NK-92 (cell line): Measurements from ENCODE around the gene ERAS.
"Not testable (repeated sequence)": the region's sequence is repeated elsewhere in the genome, so short reads cannot be mapped to it uniquely, and the experiment has no call there.

Experiments
- DNase-seq: peaks from one replicate; lab custom pipeline; 2025; ENCODE audit not compliant: unreplicated experiment; lab: John Stamatoyannopoulos, UW

ERAS gene

GRCh38 chrX:48831136-48831908 is 5.0 kb downstream of the ERAS start:
- DNase-seq, result no peak

GRCh38 chrX:48831909-48832291 is 5.6 kb downstream of the ERAS start:
- DNase-seq, result no peak

- no peak for DNase-seq
These were observed 7.3 kb downstream of the ERAS start for GRCh38 chrX:48833542-48834138.

GRCh38 chrX:48834383-48834709 is 8.0 kb downstream of the ERAS start:
- DNase-seq, result no peak

GRCh38 chrX:48835524-48836329 is 9.4 kb downstream of the ERAS start, which contains the start of gene PCSK1N:
Gene PCSK1N (minus strand): TSS chrX:48835610. CDS start chrX:48835532, 78 bp downstream.
- no peak for DNase-seq

- no peak for DNase-seq
These were observed 13.4 kb downstream of the ERAS start for GRCh38 chrX:48839686-48840085.

- DNase-seq, result no peak
These were observed 22.5 kb downstream of the ERAS start for GRCh38 chrX:48848847-48849246.

GRCh38 chrX:48852857-48853256 is 26.5 kb downstream of the ERAS start:
- DNase-seq, result no peak

GRCh38 chrX:48853494-48853893 is 27.2 kb downstream of the ERAS start:
- not testable (repeated sequence) for DNase-seq

GRCh38 chrX:48854121-48854804 is 27.9 kb downstream of the ERAS start:
- DNase-seq, result not testable (repeated sequence)

- DNase-seq, result no peak
These were observed 28.6 kb downstream of the ERAS start for GRCh38 chrX:48854898-48855297.

- no peak for DNase-seq
These were observed 37.9 kb downstream of the ERAS start for GRCh38 chrX:48864210-48864609.

- DNase-seq, result not testable (repeated sequence)
These were observed 45.7 kb downstream of the ERAS start for GRCh38 chrX:48872017-48872416.

GRCh38 chrX:48876944-48877343 is 50.6 kb downstream of the ERAS start:
- not testable (repeated sequence) for DNase-seq
